ENCODE measurements around the gene DLG1. TPM values are rescaled to one million over a fixed set of nuclear protein-coding genes. Genes with fewer than 3 reads are reported as not detected.

The DLG1 gene
- 44.6 TPM for total RNA-seq
- long read RNA-seq, partial matches to known transcripts, result 10 of 43 reads
- long read RNA-seq, other reads (novel, unspliced or antisense), result 33 of 43 reads

- DNase-seq (peak; percentile 91), ATAC-seq (peak; percentile 89)
- intact Hi-C loops (cut with micrococcal nuclease), result no loop called here
Observed at GRCh38 chr3:197298341-197298944, at the start of gene DLG1. DLG1 (minus strand) TSS chr3:197298612; CDS start chr3:197297204, 1,408 bp downstream.

- ATAC-seq, result no peak
- DNase-seq, result no peak
- intact Hi-C loops (cut with micrococcal nuclease), result no loop called here
Observed at GRCh38 chr3:197348014-197348413, 49.6 kb upstream of the DLG1 start.

GRCh38 chr3:197345390-197345789 lies 47.0 kb upstream of the DLG1 start:
- DNase-seq, result no peak
- peak; percentile 33 for ATAC-seq
- intact Hi-C loops (cut with micrococcal nuclease), result no loop called here

- DNase-seq (no peak), ATAC-seq (no peak)
- intact Hi-C loops (cut with micrococcal nuclease), result no loop called here
Observed at GRCh38 chr3:197344582-197345318, 46.3 kb upstream of the DLG1 start.

DNA sequence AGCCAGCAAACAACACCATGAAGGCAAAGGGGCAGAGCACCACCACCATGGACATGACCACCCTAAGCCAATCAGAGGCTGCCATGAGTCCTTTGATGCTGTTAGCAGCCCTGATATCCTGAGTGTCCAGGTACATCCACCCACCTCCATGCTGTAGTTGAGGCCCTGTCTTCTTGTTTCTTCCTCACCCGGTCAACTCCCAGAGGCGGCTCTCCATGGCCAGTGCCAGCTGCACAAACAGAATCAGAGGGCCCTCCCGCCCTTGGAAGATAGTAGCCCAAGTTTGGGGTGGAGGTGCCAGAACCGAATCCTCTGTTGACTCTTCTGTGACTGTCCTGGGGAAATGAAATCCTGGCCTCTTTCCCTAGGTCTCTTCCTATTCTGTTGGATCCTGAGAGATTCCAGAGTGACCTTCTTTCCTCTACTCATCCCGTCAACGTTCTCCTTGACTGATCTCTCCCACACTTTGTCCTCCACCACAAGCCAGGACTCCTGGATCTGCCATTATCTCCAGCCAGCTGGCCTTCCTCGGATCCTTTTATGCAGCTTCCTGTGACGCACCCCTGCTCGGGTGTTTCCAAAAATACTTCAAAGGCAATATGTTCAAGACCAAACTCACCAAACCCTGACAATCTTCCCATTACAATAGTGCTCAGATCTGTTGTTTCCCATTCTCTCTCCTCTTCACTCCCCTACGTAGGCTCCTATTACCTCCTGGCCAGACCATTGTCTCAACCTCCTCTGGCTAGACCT lies 45.4 kb upstream of the DLG1 start:
- DNase-seq, result no peak
- ATAC-seq, result peak; percentile 56
- intact Hi-C loops (cut with micrococcal nuclease), result no loop called here

DNA sequence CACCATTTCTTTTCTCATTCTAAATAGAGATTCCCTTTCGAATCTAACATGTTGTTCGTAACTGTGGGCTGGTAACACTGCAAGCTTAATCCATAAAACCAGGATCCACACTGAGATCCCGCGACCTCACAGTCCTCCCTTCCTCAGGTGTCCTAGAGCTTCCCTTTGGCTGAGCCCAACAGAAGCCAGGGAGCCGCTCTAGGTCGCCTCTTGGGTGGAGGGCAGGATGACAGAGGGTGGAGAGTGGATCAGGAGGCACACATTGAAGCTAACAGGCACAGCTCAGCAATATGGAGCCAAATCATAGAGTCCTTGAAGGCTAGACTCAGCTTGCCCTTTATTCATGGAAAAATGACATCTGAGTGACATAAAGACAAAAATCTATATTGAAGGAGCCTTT lies 44.7 kb upstream of the DLG1 start:
- no peak for ATAC-seq
- intact Hi-C loops (cut with micrococcal nuclease), result no loop called here
- no peak for DNase-seq

- intact Hi-C loops (cut with micrococcal nuclease), result no loop called here
- no peak for DNase-seq
- no peak for ATAC-seq
Observed at GRCh38 chr3:197340521-197340871, 42.1 kb upstream of the DLG1 start.

- intact Hi-C loops (cut with micrococcal nuclease), result no loop called here
- no peak for DNase-seq
- ATAC-seq, result peak; percentile 51
Observed at GRCh38 chr3:197339841-197340520, 41.6 kb upstream of the DLG1 start.

DNA sequence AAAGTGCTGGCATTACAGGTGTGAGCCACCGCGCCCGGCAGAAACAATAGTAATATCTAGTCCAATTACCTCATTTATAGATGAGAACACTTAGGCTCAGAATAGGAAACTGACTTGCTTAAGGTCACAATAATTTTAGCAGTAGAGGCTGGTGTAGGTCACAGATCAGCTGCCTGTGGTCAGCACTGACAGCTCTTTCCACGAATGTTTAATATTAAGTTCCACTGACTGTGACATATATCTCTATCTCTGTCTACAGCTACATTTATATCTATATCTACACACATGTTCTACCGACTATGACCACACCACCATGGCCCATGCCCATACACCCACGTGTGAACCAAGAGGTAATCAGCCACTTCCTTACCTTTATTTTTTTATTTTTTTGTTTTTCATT lies 40.2 kb upstream of the DLG1 start:
- intact Hi-C loops (cut with micrococcal nuclease), result no loop called here
- ATAC-seq, result no peak
- DNase-seq, result no peak

- ATAC-seq (no peak), DNase-seq (no peak)
- intact Hi-C loops (cut with micrococcal nuclease), result no loop called here
Observed at GRCh38 chr3:197337656-197338055, 39.2 kb upstream of the DLG1 start.

- no peak for ATAC-seq
- intact Hi-C loops (cut with micrococcal nuclease), result no loop called here
- no peak for DNase-seq
Observed at GRCh38 chr3:197337214-197337613, 38.8 kb upstream of the DLG1 start.

DNA sequence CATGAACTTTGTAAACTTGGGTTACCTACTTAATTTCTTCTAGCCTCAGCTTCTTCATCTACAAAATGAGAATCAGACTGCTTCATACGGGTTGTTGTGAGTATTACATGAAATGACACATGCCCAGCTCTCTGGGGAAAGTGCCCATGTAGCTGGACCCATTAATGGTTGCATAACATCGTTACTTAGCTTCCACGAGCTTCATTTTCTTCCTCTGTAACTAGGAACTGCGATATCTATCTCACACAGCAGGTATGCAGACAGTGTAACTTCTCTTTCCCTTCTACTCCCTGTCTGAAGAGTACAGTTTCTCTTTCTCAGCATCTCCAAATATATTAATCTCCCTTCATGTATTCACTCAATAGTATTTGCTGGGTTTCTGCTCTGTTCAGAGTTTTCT lies 37.9 kb upstream of the DLG1 start:
- intact Hi-C loops (cut with micrococcal nuclease), result no loop called here
- DNase-seq (no peak), ATAC-seq (no peak)

DNA sequence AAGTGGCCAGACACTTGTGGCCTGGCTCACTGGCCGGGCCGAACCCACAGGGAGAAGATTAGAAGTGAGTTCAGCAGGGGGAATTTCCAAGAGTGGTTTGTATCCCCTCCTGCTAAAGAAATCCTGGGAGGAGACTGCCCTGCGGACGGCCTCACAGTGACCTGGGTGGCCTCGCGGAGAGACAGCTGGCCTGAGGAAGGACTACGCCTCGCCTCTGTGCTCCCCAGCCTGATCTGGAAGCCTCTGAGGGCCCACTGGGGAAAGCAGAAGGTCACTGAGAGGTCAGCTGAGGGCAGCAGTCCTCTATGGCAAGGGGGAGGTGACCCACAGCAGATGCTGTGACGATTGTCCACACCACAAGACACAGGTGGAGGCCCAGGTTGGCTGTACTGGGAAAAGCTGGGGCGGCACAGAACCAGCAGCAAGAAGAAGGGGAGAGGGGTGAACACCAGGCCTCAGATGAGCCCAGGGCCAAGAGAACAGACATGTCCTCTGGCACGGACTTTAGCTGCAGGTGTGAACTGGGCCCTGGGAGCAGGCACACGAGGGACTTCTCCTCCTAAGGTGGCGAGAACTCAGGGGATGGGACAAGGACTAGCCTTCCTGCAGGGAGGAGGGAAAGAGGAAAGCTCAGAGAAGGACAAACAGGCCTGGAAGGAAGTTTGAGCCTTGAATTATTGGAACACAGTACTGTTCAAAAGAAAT lies 37.2 kb upstream of the DLG1 start:
- ATAC-seq, result peak; percentile 68
- intact Hi-C loops (cut with micrococcal nuclease), result no loop called here
- DNase-seq, result peak; percentile 52

- DNase-seq (no peak), ATAC-seq (no peak)
- intact Hi-C loops (cut with micrococcal nuclease), result no loop called here
Observed at GRCh38 chr3:197333901-197334639, 35.7 kb upstream of the DLG1 start.

DNA sequence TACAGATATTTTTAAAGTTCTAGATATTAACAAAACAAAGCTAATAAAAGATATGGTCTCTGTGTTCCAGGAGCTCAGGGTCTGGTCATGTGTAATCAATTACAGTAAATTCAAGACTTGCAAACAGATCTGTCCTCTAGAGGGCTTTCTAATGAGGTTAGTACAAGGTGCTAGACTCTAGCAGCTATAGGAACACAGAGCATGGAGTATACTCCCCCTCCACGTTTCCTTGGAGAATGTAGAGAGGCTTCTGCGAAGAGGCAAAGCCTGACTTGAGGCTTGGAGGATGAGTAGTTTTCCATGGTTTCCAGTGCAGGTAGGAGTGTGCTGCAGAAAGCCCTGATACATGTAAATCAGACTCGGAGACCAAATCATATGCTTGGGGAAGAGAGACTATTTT lies 32.7 kb upstream of the DLG1 start:
- intact Hi-C loops (cut with micrococcal nuclease), result no loop called here
- ATAC-seq, result peak; percentile 22
- no peak for DNase-seq

DNA sequence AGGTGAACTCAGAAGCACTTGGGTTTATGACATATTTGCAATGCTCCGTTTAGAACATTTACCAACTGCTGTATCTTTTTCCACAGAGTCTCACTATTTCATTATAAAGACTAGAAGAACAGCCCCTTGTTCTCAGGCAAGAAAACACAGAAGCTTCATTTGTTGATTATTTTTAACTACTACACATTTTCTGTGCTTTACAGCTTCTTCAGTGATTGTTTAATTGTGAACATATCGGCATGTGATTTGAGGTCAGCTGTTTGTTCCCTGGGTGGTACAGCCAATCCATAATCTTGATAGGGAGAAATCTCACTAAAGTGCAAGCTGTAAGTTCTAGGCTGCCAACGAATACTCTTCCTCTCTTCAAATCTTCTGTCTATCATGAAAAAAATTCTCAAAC lies 31.0 kb upstream of the DLG1 start:
- ATAC-seq (no peak), DNase-seq (no peak)
- intact Hi-C loops (cut with micrococcal nuclease), result no loop called here

DNA sequence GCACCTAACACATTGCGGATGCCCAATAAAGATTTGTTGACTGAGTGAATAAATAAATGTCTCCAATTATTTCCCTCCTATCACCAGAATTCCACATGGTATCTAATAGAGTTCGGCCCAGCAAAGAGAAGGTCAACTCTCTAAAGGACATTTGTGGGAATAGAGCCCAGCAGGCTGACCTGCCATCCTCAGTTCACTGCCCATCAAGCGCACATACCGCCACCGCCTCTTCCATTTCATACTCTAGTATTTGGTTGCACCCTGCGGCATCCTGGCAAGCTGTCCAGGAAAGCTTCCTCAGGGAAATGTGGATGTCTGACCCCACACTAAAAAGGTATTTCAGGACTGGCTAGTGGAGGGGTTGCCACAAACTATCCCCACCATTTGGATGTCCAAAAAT lies 29.8 kb upstream of the DLG1 start:
- intact Hi-C loops (cut with micrococcal nuclease), result no loop called here
- ATAC-seq, result no peak

DNA sequence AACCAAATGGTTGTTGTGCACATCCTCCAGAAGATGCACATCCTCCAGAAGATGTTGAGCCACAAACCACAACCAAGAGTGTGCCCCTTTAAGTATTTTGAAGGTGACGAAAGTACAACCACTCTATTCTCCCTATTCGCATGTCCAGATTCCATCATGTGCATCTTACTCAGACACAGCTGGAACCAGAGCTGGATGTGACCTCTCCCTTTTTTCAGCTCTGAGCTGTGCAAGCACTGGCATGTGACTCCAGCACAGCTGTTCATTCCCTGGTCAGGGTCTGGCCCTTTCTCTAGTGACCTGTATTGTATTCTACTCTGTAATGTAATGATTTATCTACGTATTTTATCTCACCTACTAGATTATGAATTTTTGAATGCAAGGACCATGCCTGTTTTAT lies 29.3 kb upstream of the DLG1 start:
- intact Hi-C loops (cut with micrococcal nuclease), result no loop called here
- no peak for DNase-seq
- peak; percentile 76 for ATAC-seq

More for the DNA sequence above, 29.8 kb upstream of the DLG1 start:
- no peak for DNase-seq

DNA sequence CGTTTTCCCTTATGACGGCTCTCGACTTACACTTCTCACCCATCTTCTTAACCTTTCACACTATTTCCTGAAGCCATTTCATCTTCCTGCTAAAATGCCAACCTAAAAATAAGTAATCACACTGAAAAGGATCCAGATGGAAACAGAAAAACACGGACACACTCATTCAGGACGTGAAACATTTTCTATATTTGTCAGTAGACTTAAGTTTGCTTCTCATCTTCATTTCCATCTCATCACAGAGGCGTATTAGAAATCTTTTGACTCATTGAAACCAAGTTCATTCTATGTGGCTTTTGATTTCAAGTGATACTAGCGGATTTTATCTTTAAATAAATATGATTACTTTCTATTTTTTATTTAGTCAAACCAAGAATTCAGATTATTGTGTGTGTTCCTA lies 27.4 kb upstream of the DLG1 start:
- intact Hi-C loops (cut with micrococcal nuclease), result no loop called here
- DNase-seq (no peak), ATAC-seq (no peak)

Data from left ventricle myocardium superior (tissue), 1 donor.